ENCODE measurements around the gene P2RY8. TPM values are rescaled to one million over a fixed set of nuclear protein-coding genes. Genes with fewer than 3 reads are reported as not detected.

P2RY8 gene
- total RNA-seq, 4 donors from 2014 or later: 0.55 to 6.0 (median 3.0) TPM; not detected in 1

GRCh38 chrX:1468250-1468772, 68.7 kb downstream of the P2RY8 start:
- intact Hi-C loops (cut with DNase I; ENCODE audit: low total_unique reads) (no loop called here), in situ Hi-C loops (cut with MboI; ENCODE audit: low pct_ligation_motif_present in 1 of 4, low pct_unique_long_range_greater_than_20kb in 1 of 4, low sequenced_read_pairs in 3 of 4) (loop anchor here in 3 of 4 donors (10.0 to 25.0 kb wide), 3 partner anchors 116 to 1144 kb away; partner anchors contain the start of gene AKAP17A (in 1 of the 3))
- H3K4me1 ChIP-seq: no peaks in the 10 kb centered on the region
- H3K9me3 ChIP-seq: no peaks in the 10 kb centered on the region
- TF ChIP-seq POLR2AphosphoS5 (IDR thresholded peaks at IDR 0.05) (no peak), POLR2A (IDR thresholded peaks at IDR 0.05) (no peak), CTCF (IDR thresholded peaks at IDR 0.05) (no peak), EP300 (IDR thresholded peaks at IDR 0.05; ENCODE audit: low read depth) (no peak)
- H3K4me3 ChIP-seq: no peak overlapping the region
- no peaks in the 10 kb centered on the region for H3K36me3 ChIP-seq
- WGBS, 2 donors (ENCODE audit: low coverage in 1 of 2): 50 to 60% methylated on average over 1 to 16 of the region's 20 CpGs
- H3K27me3 ChIP-seq: peaks cover 7% of the 10 kb centered on the region
- H3K27ac ChIP-seq: peak overlapping the region in 3 of 4 donors; percentile 39 to 69 (median 54)
- peak; percentile 71 for DNase-seq

GRCh38 chrX:1466971-1467561, 69.9 kb downstream of the P2RY8 start:
- in situ Hi-C loops (cut with MboI; ENCODE audit: low pct_ligation_motif_present in 1 of 4, low pct_unique_long_range_greater_than_20kb in 1 of 4, low sequenced_read_pairs in 3 of 4) (loop anchor here in 3 of 4 donors (10.0 to 25.0 kb wide), 3 partner anchors 118 to 1145 kb away; partner anchors contain the start of gene AKAP17A (in 1 of the 3)), intact Hi-C loops (cut with DNase I; ENCODE audit: low total_unique reads) (no loop called here)
- Histone ChIP-seq H3K36me3 (no peaks in the 10 kb centered on the region), H3K27ac (peak overlapping the region; percentile 34 to 69 (median 46)), H3K4me1 (no peaks in the 10 kb centered on the region), H3K27me3 (peaks cover 7% of the 10 kb centered on the region), H3K9me3 (no peaks in the 10 kb centered on the region), H3K4me3 (peak overlapping the region in 1 of 4 donors; percentile 4)
- WGBS, 2 donors (ENCODE audit: low coverage in 1 of 2): 25% methylated on average over 20 of the region's 20 CpGs; no CpG with 5 or more reads in 1 of the 2 donors
- TF ChIP-seq POLR2A (IDR thresholded peaks at IDR 0.05): no peak
- TF ChIP-seq POLR2AphosphoS5 (IDR thresholded peaks at IDR 0.05): no peak
- TF ChIP-seq CTCF (IDR thresholded peaks at IDR 0.05): no peak
- TF ChIP-seq EP300 (IDR thresholded peaks at IDR 0.05; ENCODE audit: low read depth): no peak
- peak; percentile 69 for DNase-seq

DNA sequence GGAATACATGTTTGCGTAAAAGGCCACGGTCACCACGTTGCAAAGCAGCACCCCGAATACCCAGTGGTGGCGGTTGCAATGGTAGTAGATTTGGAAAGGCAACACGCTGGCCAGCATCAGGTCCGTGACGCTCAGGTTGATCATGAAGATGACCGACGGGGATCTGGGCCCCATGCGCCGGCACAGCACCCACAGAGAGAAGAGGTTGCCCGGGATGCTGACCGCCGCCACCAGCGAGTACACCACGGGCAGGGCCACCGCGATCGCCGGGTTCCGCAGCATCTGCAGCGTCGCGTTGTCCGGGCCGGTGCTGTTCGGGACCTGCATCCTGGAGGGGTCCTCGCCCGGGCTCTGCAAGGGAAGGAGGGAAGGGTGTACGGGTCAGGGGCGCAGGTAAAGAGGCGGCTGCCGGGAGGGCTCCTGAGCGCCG, 70.7 kb downstream of the P2RY8 start:
- H3K27me3 ChIP-seq: peaks cover 7% of the 10 kb centered on the region
- no peak for DNase-seq

More for the DNA sequence above, 70.7 kb downstream of the P2RY8 start:
- no peak for TF ChIP-seq POLR2AphosphoS5 (IDR thresholded peaks at IDR 0.05)
- no peak for TF ChIP-seq CTCF (IDR thresholded peaks at IDR 0.05)
- no peak for TF ChIP-seq POLR2A (IDR thresholded peaks at IDR 0.05)
- no peak for TF ChIP-seq EP300 (IDR thresholded peaks at IDR 0.05; ENCODE audit: low read depth)
- no peaks in the 10 kb centered on the region for H3K9me3 ChIP-seq
- H3K27ac ChIP-seq: peak overlapping the region in 1 of 4 donors; percentile 69
- WGBS, 2 donors (ENCODE audit: low coverage in 1 of 2): 46% methylated on average over 35 of the region's 36 CpGs; no CpG with 5 or more reads in 1 of the 2 donors
- no peaks in the 10 kb centered on the region for H3K36me3 ChIP-seq
- in situ Hi-C loops (cut with MboI; ENCODE audit: low pct_ligation_motif_present in 1 of 4, low pct_unique_long_range_greater_than_20kb in 1 of 4, low sequenced_read_pairs in 3 of 4) (loop anchor here in 3 of 4 donors (10.0 to 25.0 kb wide), 3 partner anchors 119 to 1146 kb away; partner anchors contain the start of gene AKAP17A (in 1 of the 3)), intact Hi-C loops (cut with DNase I; ENCODE audit: low total_unique reads) (no loop called here)
- H3K4me1 ChIP-seq: no peaks in the 10 kb centered on the region
- no peak overlapping the region for H3K4me3 ChIP-seq
